Kasumi-1 (cell line): Measurements from ENCODE around the gene MRPS18B.

ENCODE experiments used
- DNase-seq, 2 experiments: peaks; one replicate each; lab custom pipeline; 2025; lab: John Stamatoyannopoulos, UW

The MRPS18B gene

GRCh38 chr6:30603961-30604360, 13.7 kb upstream of the MRPS18B start:
- DNase-seq = no peak

- DNase-seq = no peak
These were observed 7.6 kb upstream of the MRPS18B start for GRCh38 chr6:30610065-30610464.

GRCh38 chr6:30611150-30611855, 6.3 kb upstream of the MRPS18B start:
- DNase-seq = no peak

- DNase-seq = no peak
These were observed 5.8 kb upstream of the MRPS18B start for GRCh38 chr6:30611856-30612194.

- peak; percentile 44 to 54 for DNase-seq
These were observed 5.4 kb upstream of the MRPS18B start for GRCh38 chr6:30612213-30612612.

GRCh38 chr6:30612687-30613248, 4.9 kb upstream of the MRPS18B start:
- DNase-seq = no peak

GRCh38 chr6:30613251-30614043, 4.2 kb upstream of the MRPS18B start:
- DNase-seq = peak in 1 of 2 experiments; percentile 21

- DNase-seq = no peak
These were observed 3.4 kb upstream of the MRPS18B start for GRCh38 chr6:30614044-30614842.

- peak; percentile 97 to 98 for DNase-seq
These were observed 2.8 kb upstream of the MRPS18B start for GRCh38 chr6:30614843-30615218.

- peak; percentile 63 to 76 for DNase-seq
These were observed 2.3 kb upstream of the MRPS18B start for GRCh38 chr6:30615219-30615957.

- DNase-seq = peak; percentile 36 to 44
These were observed 1.5 kb upstream of the MRPS18B start for GRCh38 chr6:30615958-30616810.

- DNase-seq = peak; percentile 99
These were observed 652 bp upstream of the MRPS18B start, which contains the start of gene PPP1R10 for GRCh38 chr6:30616811-30617564. Gene PPP1R10 (minus strand): TSS chr6:30617243. CDS start chr6:30609944, 7,299 bp downstream.

GRCh38 chr6:30618270-30618797, 694 bp downstream of the MRPS18B start:
- DNase-seq = no peak

GRCh38 chr6:30619561-30619960, 1.9 kb downstream of the MRPS18B start:
- DNase-seq = no peak

GRCh38 chr6:30625511-30625910, 7.9 kb downstream of the MRPS18B start:
- no peak for DNase-seq

GRCh38 chr6:30626484-30627366, 9.1 kb downstream of the MRPS18B start, which contains the start of gene ATAT1:
Gene ATAT1 (plus strand): TSS chr6:30626874.
- peak; percentile 84 to 85 for DNase-seq

- DNase-seq = no peak
These were observed 18.2 kb downstream of the MRPS18B start for GRCh38 chr6:30635834-30636233.

GRCh38 chr6:30640481-30640880, 22.8 kb downstream of the MRPS18B start:
- DNase-seq = no peak
